ENCODE results near the gene LOXHD1. TPM values are rescaled to one million over a fixed set of nuclear protein-coding genes. Genes with fewer than 3 reads are reported as not detected.

Gene LOXHD1
- total RNA-seq, 1 donor from 2014 or later, result not detected

DNA sequence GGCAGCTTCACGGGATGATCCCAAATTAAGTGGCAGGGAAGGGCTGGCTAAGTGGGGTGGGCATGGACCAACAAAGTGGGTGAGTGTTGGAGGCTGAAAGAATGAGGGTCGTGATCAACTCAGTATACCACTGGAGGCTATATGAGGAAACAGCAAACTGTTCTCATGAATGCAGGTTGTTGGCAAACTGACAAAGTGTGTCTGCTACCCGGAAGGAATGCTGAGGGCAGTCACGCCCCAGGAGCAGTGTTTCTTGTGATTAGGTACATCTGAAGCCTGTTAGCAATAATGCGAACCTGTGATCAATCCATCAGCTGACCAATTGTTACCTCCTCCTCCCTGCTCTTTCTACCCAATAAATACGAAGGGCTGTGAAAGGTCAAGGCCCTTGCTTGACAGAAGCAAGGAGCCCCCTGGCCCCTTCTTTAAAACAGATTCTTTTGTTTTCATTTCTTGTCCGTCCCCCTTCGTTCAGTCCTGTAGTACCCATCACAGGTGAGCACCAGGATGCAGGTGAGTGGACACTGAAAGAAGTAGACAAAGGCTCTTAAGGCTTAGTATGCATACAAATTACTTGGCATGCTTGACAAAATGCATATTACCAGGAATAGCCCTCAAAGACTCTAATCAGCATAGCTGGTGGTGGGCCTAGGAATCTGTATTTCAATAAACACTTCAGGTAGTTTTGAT, 67.9 kb downstream of the LOXHD1 start:
- DNase-seq (ENCODE audit: low read depth, low spot score), result no peak
- peaks cover 13% of the 10 kb centered on the region for H3K27me3 Mint-ChIP-seq (ENCODE audit: low read depth)
- TF ChIP-seq, protein P1, sequence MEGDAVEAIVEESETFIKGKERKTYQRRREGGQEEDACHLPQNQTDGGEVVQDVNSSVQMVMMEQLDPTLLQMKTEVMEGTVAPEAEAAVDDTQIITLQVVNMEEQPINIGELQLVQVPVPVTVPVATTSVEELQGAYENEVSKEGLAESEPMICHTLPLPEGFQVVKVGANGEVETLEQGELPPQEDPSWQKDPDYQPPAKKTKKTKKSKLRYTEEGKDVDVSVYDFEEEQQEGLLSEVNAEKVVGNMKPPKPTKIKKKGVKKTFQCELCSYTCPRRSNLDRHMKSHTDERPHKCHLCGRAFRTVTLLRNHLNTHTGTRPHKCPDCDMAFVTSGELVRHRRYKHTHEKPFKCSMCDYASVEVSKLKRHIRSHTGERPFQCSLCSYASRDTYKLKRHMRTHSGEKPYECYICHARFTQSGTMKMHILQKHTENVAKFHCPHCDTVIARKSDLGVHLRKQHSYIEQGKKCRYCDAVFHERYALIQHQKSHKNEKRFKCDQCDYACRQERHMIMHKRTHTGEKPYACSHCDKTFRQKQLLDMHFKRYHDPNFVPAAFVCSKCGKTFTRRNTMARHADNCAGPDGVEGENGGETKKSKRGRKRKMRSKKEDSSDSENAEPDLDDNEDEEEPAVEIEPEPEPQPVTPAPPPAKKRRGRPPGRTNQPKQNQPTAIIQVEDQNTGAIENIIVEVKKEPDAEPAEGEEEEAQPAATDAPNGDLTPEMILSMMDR (conservative IDR thresholded peaks at IDR 0.05), result no peak
- H3K36me3 Mint-ChIP-seq (ENCODE audit: low read depth), result no peaks in the 10 kb centered on the region
- no peaks in the 10 kb centered on the region for H3K4me1 Mint-ChIP-seq
- H3K9me3 Mint-ChIP-seq, result peaks cover 2% of the 10 kb centered on the region
- H3K27ac Mint-ChIP-seq (ENCODE audit: unreplicated experiment), result no peak overlapping the region
- no peak overlapping the region for H3K4me3 Mint-ChIP-seq

- peaks cover 23% of the 10 kb centered on the region for H3K27me3 Mint-ChIP-seq (ENCODE audit: low read depth)
- H3K4me1 Mint-ChIP-seq, result no peaks in the 10 kb centered on the region
- H3K36me3 Mint-ChIP-seq (ENCODE audit: low read depth), result no peaks in the 10 kb centered on the region
- H3K9me3 Mint-ChIP-seq, result peaks cover 4% of the 10 kb centered on the region
- no peak overlapping the region for H3K4me3 Mint-ChIP-seq
- no peak for DNase-seq (ENCODE audit: low read depth, low spot score)
- TF ChIP-seq, protein P1 (conservative IDR thresholded peaks at IDR 0.05), result no peak
- no peak overlapping the region for H3K27ac Mint-ChIP-seq (ENCODE audit: unreplicated experiment)
Measured at GRCh38 chr18:46587600-46587999, 69.4 kb downstream of the LOXHD1 start.

DNA sequence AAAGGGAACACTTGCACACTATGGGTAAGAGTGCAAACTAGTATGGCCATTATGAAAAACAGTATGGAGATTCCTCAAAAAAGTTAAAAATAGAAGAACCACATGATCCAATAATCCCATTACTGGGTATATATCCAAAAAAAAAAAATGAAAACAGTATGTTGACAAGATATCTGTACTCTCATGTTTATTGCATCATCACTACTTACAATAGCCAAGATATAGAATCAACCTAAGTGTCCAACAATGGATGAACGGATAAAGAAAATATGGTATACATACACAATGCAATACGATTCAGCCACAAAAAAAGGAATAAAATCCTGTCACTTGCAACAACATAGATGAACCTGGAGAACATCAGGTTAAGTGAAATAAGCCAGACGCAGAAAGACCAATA, 73.3 kb downstream of the LOXHD1 start:
- H3K4me1 Mint-ChIP-seq, result no peaks in the 10 kb centered on the region
- no peak overlapping the region for H3K4me3 Mint-ChIP-seq
- no peak overlapping the region for H3K27ac Mint-ChIP-seq (ENCODE audit: unreplicated experiment)
- H3K36me3 Mint-ChIP-seq (ENCODE audit: low read depth), result no peaks in the 10 kb centered on the region
- TF ChIP-seq, protein P1 (conservative IDR thresholded peaks at IDR 0.05), result no peak
- no peak for DNase-seq (ENCODE audit: low read depth, low spot score)
- H3K27me3 Mint-ChIP-seq (ENCODE audit: low read depth), result peaks cover 27% of the 10 kb centered on the region
- peaks cover 19% of the 10 kb centered on the region for H3K9me3 Mint-ChIP-seq

DNA sequence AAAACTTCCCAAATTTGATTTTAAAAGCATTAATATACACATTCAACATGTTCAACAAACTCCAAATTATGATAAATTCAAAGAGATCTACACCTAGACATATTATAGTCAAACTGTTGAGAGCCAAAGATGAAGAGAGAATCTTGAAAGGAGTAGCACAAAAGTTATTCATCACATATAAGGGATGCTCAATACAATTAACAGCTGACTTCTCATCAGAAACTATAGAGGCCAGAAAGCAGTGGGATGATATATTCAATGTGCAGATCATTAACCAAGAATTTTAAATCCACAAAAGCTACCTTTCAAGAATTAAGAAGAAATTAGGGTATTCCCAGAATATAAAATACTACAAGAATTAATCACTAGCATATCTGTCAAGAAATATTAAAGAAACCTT, 75.4 kb downstream of the LOXHD1 start:
- Mint-ChIP-seq H3K27me3 (ENCODE audit: low read depth) (peaks cover 27% of the 10 kb centered on the region), H3K9me3 (peaks cover 20% of the 10 kb centered on the region), H3K27ac (ENCODE audit: unreplicated experiment) (no peak overlapping the region), H3K4me1 (no peaks in the 10 kb centered on the region), H3K36me3 (ENCODE audit: low read depth) (no peaks in the 10 kb centered on the region), H3K4me3 (no peak overlapping the region)
- TF ChIP-seq, protein P1 (conservative IDR thresholded peaks at IDR 0.05), result no peak
- no peak for DNase-seq (ENCODE audit: low read depth, low spot score)

GRCh38 chr18:46578987-46579386, 78.0 kb downstream of the LOXHD1 start:
- no peak for DNase-seq (ENCODE audit: low read depth, low spot score)
- Mint-ChIP-seq H3K36me3 (ENCODE audit: low read depth) (no peaks in the 10 kb centered on the region), H3K27ac (ENCODE audit: unreplicated experiment) (no peak overlapping the region), H3K27me3 (ENCODE audit: low read depth) (peaks cover 15% of the 10 kb centered on the region), H3K4me3 (no peak overlapping the region), H3K9me3 (peaks cover 21% of the 10 kb centered on the region), H3K4me1 (no peaks in the 10 kb centered on the region)
- TF ChIP-seq, protein P1 (conservative IDR thresholded peaks at IDR 0.05), result no peak

Data from neural crest cell (in vitro differentiated cells).